ENCODE data around the gene ADSS2. TPM values are rescaled to one million over a fixed set of nuclear protein-coding genes. Genes with fewer than 3 reads are reported as not detected.

ADSS2 gene
- total and polyA plus RNA-seq, 2 donors = 40.4 to 43.0 TPM

DNA sequence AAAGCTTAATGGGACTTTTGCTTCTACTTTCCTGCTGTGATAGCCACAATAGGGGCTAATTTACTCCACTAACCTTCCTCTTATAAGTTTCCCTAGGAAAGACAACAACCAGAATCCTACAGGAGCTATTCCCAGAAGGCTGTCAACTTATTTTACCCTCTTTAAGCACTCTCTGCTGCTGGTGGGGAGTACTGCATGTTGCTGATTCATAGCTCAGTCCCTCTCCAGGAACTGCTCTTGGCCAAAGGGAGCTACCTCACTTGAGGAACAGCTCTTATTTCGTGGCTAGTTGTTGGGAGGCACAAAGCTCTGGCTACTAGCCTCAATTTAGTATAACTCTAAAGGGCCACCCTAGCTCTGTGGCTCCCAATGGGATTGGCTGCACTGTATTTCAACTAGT, 37.2 kb downstream of the ADSS2 start:
- no peak overlapping the region for H3K4me3 ChIP-seq (ENCODE audit: low read length in 2 of 2)
- no peak for DNase-seq (ENCODE audit: low read depth in 6 of 9, low spot score in 9 of 9)
- H3K27ac ChIP-seq (ENCODE audit: low read depth in 1 of 2, low read length in 1 of 2) = no peak overlapping the region
- H3K4me1 ChIP-seq (ENCODE audit: control insufficient read depth in 2 of 2, insufficient read depth in 2 of 2, low read length in 2 of 2) = no peaks in the 10 kb centered on the region
- H3K9me3 ChIP-seq (ENCODE audit: control insufficient read depth in 2 of 2, insufficient read depth in 1 of 2, low read length in 1 of 2) = peaks cover 0 to 2% of the 10 kb centered on the region in 2 donors
- peaks cover 29 to 88% of the 10 kb centered on the region in 2 donors for H3K36me3 ChIP-seq (ENCODE audit: control insufficient read depth in 2 of 2, insufficient read depth in 2 of 2, low read length in 1 of 2)
- WGBS = 98% methylated on average over 1 of the region's 1 CpG
- no peaks in the 10 kb centered on the region for H3K27me3 ChIP-seq (ENCODE audit: control insufficient read depth in 2 of 2, insufficient read depth in 1 of 2, low read length in 1 of 2)

DNA sequence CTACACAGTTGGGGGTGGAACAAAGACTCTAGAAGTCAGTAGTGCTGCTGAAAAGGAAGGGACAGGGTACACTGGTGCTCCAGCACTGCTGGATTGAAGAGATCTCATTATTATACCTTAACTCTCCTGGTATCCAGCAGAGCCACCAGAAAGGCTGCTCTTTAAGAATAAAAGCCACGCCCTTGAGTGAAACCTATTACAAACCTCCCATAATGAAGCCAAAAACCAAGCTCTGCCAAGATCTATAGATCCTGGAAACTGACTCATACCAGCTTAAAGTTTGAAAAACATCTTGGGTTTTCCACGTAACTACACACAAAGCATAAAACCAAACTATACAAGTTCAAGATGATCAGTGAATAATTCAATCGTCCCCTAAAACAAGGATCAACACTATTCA, 38.0 kb downstream of the ADSS2 start:
- Histone ChIP-seq H3K27me3 (ENCODE audit: control insufficient read depth in 2 of 2, insufficient read depth in 1 of 2, low read length in 1 of 2) (no peaks in the 10 kb centered on the region), H3K27ac (ENCODE audit: low read depth in 1 of 2, low read length in 1 of 2) (no peak overlapping the region), H3K36me3 (ENCODE audit: control insufficient read depth in 2 of 2, insufficient read depth in 2 of 2, low read length in 1 of 2) (peaks cover 29 to 85% of the 10 kb centered on the region in 2 donors), H3K4me1 (ENCODE audit: control insufficient read depth in 2 of 2, insufficient read depth in 2 of 2, low read length in 2 of 2) (no peaks in the 10 kb centered on the region), H3K4me3 (ENCODE audit: low read length in 2 of 2) (no peak overlapping the region), H3K9me3 (ENCODE audit: control insufficient read depth in 2 of 2, insufficient read depth in 1 of 2, low read length in 1 of 2) (peaks cover 0 to 2% of the 10 kb centered on the region in 2 donors)
- DNase-seq (ENCODE audit: low read depth in 6 of 9, low spot score in 9 of 9) = no peak
- WGBS = over 99% methylated on average over 3 of the region's 3 CpGs

DNA sequence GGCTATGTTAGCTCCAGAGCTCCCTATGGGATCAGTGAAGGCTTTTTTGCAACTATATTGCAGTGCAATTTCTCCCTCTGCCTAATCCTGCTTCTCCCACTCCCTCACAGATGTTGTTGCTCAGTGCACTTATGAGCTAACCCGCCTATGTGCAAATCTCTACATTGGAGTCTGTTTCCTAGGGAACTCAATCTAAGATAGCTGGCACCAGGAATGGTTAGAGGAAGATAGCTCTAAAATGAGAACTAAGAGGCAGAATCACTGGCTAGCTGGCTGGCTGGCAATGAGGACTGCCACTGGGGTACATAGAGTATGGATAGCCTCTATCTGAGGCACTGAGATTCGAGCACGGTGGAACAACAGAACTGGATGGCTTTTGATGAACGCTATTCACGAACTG, 39.5 kb downstream of the ADSS2 start:
- H3K27me3 ChIP-seq (ENCODE audit: control insufficient read depth in 2 of 2, insufficient read depth in 1 of 2, low read length in 1 of 2) = no peaks in the 10 kb centered on the region
- no peaks in the 10 kb centered on the region for H3K4me1 ChIP-seq (ENCODE audit: control insufficient read depth in 2 of 2, insufficient read depth in 2 of 2, low read length in 2 of 2)
- 98% methylated on average over 5 of the region's 5 CpGs for WGBS
- no peak for DNase-seq (ENCODE audit: low read depth in 6 of 9, low spot score in 9 of 9)
- H3K9me3 ChIP-seq (ENCODE audit: control insufficient read depth in 2 of 2, insufficient read depth in 1 of 2, low read length in 1 of 2) = no peaks in the 10 kb centered on the region
- H3K4me3 ChIP-seq (ENCODE audit: low read length in 2 of 2) = no peak overlapping the region
- H3K36me3 ChIP-seq (ENCODE audit: control insufficient read depth in 2 of 2, insufficient read depth in 2 of 2, low read length in 1 of 2) = peaks cover 30 to 76% of the 10 kb centered on the region in 2 donors
- no peak overlapping the region for H3K27ac ChIP-seq (ENCODE audit: low read depth in 1 of 2, low read length in 1 of 2)

DNA sequence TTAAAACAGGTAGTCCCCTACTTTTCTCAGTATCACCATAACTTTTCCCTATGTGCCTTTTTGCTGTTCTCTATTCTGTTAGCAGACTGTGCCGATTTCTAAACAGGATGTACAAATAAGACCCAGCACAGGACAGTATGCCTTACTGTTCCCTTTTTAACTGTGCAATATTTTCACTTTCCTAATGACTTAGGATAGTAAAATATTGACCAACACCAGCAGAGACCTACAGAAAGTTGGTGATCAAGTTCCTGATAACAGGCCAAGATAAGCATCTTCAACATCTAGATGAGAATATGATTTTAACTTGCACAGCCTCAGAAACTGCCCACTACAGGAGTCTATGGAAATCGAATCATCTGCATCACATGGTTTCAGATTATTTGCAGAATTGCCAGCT, 42.0 kb downstream of the ADSS2 start:
- H3K27ac ChIP-seq (ENCODE audit: low read depth in 1 of 2, low read length in 1 of 2) = no peak overlapping the region
- DNase-seq (ENCODE audit: low read depth in 6 of 9, low spot score in 9 of 9) = no peak
- H3K9me3 ChIP-seq (ENCODE audit: control insufficient read depth in 2 of 2, insufficient read depth in 1 of 2, low read length in 1 of 2) = no peaks in the 10 kb centered on the region
- H3K4me1 ChIP-seq (ENCODE audit: control insufficient read depth in 2 of 2, insufficient read depth in 2 of 2, low read length in 2 of 2) = no peaks in the 10 kb centered on the region
- no peaks in the 10 kb centered on the region for H3K27me3 ChIP-seq (ENCODE audit: control insufficient read depth in 2 of 2, insufficient read depth in 1 of 2, low read length in 1 of 2)
- H3K36me3 ChIP-seq (ENCODE audit: control insufficient read depth in 2 of 2, insufficient read depth in 2 of 2, low read length in 1 of 2) = peaks cover 25 to 56% of the 10 kb centered on the region in 2 donors
- WGBS = 97% methylated on average over 2 of the region's 2 CpGs
- H3K4me3 ChIP-seq (ENCODE audit: low read length in 2 of 2) = no peak overlapping the region

DNA sequence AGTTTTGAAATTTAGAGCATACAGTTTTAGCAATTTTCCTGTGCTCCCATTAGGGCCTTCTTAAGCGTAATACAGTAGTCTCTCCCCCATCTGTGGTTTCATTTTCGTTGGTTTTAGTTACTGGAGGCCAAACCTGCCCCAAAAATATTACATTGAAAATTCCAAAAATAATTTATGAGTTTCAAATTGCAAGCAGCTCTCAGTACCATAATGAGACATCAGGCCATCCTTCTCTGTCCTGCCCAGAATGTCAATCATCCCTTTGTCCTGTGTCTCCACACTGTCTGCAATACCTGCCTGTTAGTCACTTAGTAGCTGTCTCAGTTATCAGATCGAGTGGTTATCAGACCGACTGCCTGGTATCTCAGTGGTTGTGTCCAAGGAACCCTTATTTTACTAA, 45.4 kb downstream of the ADSS2 start:
- no peak for DNase-seq (ENCODE audit: low read depth in 6 of 9, low spot score in 9 of 9)
- Histone ChIP-seq H3K9me3 (ENCODE audit: control insufficient read depth in 2 of 2, insufficient read depth in 1 of 2, low read length in 1 of 2) (peaks cover 0 to 2% of the 10 kb centered on the region in 2 donors), H3K36me3 (ENCODE audit: control insufficient read depth in 2 of 2, insufficient read depth in 2 of 2, low read length in 1 of 2) (peaks cover 15 to 36% of the 10 kb centered on the region in 2 donors), H3K27me3 (ENCODE audit: control insufficient read depth in 2 of 2, insufficient read depth in 1 of 2, low read length in 1 of 2) (no peaks in the 10 kb centered on the region), H3K4me1 (ENCODE audit: control insufficient read depth in 2 of 2, insufficient read depth in 2 of 2, low read length in 2 of 2) (no peaks in the 10 kb centered on the region), H3K27ac (ENCODE audit: low read depth in 1 of 2, low read length in 1 of 2) (no peak overlapping the region), H3K4me3 (ENCODE audit: low read length in 2 of 2) (no peak overlapping the region)
- WGBS = 91% methylated on average over 4 of the region's 4 CpGs

DNA sequence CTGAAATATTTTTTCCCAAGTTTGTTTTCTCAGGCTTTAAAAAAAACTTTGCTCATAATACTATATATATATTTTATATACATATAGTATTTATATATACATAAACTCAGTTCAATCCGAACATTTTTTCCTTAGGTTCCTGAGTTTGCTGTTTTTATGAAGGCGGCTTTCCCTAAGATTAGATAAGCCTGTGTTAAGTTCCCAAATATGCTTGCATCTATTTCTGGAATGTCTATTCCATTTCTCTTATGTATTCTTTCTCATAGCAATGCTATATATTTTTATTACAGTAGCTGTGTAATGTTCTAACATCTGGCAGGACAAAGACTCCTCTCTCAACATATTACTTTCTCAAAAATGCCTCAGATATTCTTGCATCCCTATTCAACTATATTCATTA, 45.9 kb downstream of the ADSS2 start:
- Histone ChIP-seq H3K4me1 (ENCODE audit: control insufficient read depth in 2 of 2, insufficient read depth in 2 of 2, low read length in 2 of 2) (no peaks in the 10 kb centered on the region), H3K9me3 (ENCODE audit: control insufficient read depth in 2 of 2, insufficient read depth in 1 of 2, low read length in 1 of 2) (peaks cover 0 to 2% of the 10 kb centered on the region in 2 donors), H3K27me3 (ENCODE audit: control insufficient read depth in 2 of 2, insufficient read depth in 1 of 2, low read length in 1 of 2) (no peaks in the 10 kb centered on the region), H3K27ac (ENCODE audit: low read depth in 1 of 2, low read length in 1 of 2) (no peak overlapping the region), H3K4me3 (ENCODE audit: low read length in 2 of 2) (no peak overlapping the region), H3K36me3 (ENCODE audit: control insufficient read depth in 2 of 2, insufficient read depth in 2 of 2, low read length in 1 of 2) (peaks cover 15 to 35% of the 10 kb centered on the region in 2 donors)
- 98% methylated on average over 2 of the region's 2 CpGs for WGBS
- no peak for DNase-seq (ENCODE audit: low read depth in 6 of 9, low spot score in 9 of 9)

DNA sequence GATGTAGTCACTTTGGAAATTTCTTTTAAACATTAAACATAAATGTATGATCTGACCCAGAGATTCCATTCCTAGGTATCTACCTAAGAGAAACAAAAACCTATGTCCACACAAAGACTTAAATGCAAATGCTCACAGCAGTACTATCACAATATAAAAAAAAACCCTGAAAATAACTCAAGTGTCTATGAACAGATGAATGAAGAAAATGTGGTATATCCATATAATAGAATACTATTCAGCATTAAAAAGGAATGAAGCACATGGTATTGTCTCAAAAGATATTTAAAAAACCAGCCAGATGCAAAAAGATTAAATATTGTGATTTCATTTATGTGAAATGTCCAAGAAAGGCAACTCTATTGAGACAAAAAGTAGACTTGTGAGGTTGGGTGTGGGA, 48.3 kb downstream of the ADSS2 start:
- no peak for DNase-seq (ENCODE audit: low read depth in 6 of 9, low spot score in 9 of 9)
- Histone ChIP-seq H3K4me3 (ENCODE audit: low read length in 2 of 2) (no peak overlapping the region), H3K9me3 (ENCODE audit: control insufficient read depth in 2 of 2, insufficient read depth in 1 of 2, low read length in 1 of 2) (peaks cover 0 to 2% of the 10 kb centered on the region in 2 donors), H3K4me1 (ENCODE audit: control insufficient read depth in 2 of 2, insufficient read depth in 2 of 2, low read length in 2 of 2) (no peaks in the 10 kb centered on the region), H3K27ac (ENCODE audit: low read depth in 1 of 2, low read length in 1 of 2) (no peak overlapping the region), H3K27me3 (ENCODE audit: control insufficient read depth in 2 of 2, insufficient read depth in 1 of 2, low read length in 1 of 2) (no peaks in the 10 kb centered on the region), H3K36me3 (ENCODE audit: control insufficient read depth in 2 of 2, insufficient read depth in 2 of 2, low read length in 1 of 2) (peaks cover 15 to 23% of the 10 kb centered on the region in 2 donors)

DNA sequence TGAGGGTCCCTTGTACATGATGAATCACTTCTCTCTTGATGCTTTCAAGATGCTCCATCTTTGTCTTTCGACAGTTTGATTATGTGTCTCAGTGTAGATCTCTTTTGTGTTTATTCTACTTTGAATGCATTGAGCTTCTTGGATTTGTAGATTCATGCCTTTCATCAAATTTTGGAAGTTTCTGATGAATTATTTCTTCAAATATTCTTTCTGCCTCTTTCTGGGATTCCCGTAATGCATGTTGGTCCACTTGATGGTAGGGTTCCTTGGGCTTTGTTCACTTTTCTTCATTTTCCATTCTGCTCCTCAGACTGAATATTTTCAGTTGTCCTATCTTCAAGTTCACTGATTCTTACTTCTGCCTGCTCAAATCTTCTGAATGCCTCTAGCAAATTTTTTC, 50.7 kb downstream of the ADSS2 start:
- WGBS = 97% methylated on average over 2 of the region's 2 CpGs
- H3K27ac ChIP-seq (ENCODE audit: low read depth in 1 of 2, low read length in 1 of 2) = no peak overlapping the region
- peaks cover 8 to 14% of the 10 kb centered on the region in 2 donors for H3K36me3 ChIP-seq (ENCODE audit: control insufficient read depth in 2 of 2, insufficient read depth in 2 of 2, low read length in 1 of 2)
- no peak for DNase-seq (ENCODE audit: low read depth in 6 of 9, low spot score in 9 of 9)
- H3K9me3 ChIP-seq (ENCODE audit: control insufficient read depth in 2 of 2, insufficient read depth in 1 of 2, low read length in 1 of 2) = peaks cover 0 to 2% of the 10 kb centered on the region in 2 donors
- H3K27me3 ChIP-seq (ENCODE audit: control insufficient read depth in 2 of 2, insufficient read depth in 1 of 2, low read length in 1 of 2) = no peaks in the 10 kb centered on the region
- no peak overlapping the region for H3K4me3 ChIP-seq (ENCODE audit: low read length in 2 of 2)
- H3K4me1 ChIP-seq (ENCODE audit: control insufficient read depth in 2 of 2, insufficient read depth in 2 of 2, low read length in 2 of 2) = peaks cover 0 to 5% of the 10 kb centered on the region in 2 donors

DNA sequence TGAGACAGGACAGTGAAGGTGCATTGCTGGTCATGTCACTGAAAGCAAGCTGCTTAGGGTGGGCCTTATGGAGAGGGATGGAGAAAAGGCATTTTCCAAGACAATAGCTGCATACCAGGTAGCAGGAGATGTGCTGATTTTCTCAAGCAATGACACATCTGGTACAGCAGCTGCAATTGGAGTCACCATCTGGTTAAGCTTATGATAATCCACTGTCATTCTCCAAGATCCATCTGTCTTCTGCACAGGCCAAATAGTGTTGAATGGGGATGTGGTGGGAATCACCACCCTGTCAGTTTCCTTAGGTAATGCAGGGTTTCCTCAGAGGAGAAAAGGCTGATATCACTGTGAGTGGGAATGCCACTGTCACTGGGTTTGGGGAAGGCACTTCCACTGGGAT, 54.6 kb downstream of the ADSS2 start:
- Histone ChIP-seq H3K36me3 (ENCODE audit: control insufficient read depth in 2 of 2, insufficient read depth in 2 of 2, low read length in 1 of 2) (peaks cover 6% of the 10 kb centered on the region in 2 donors), H3K9me3 (ENCODE audit: control insufficient read depth in 2 of 2, insufficient read depth in 1 of 2, low read length in 1 of 2) (peaks cover 0 to 2% of the 10 kb centered on the region in 2 donors), H3K4me3 (ENCODE audit: low read length in 2 of 2) (no peak overlapping the region), H3K4me1 (ENCODE audit: control insufficient read depth in 2 of 2, insufficient read depth in 2 of 2, low read length in 2 of 2) (peaks cover 0 to 16% of the 10 kb centered on the region in 2 donors), H3K27me3 (ENCODE audit: control insufficient read depth in 2 of 2, insufficient read depth in 1 of 2, low read length in 1 of 2) (no peaks in the 10 kb centered on the region), H3K27ac (ENCODE audit: low read depth in 1 of 2, low read length in 1 of 2) (no peak overlapping the region)
- no peak for DNase-seq (ENCODE audit: low read depth in 6 of 9, low spot score in 9 of 9)

DNA sequence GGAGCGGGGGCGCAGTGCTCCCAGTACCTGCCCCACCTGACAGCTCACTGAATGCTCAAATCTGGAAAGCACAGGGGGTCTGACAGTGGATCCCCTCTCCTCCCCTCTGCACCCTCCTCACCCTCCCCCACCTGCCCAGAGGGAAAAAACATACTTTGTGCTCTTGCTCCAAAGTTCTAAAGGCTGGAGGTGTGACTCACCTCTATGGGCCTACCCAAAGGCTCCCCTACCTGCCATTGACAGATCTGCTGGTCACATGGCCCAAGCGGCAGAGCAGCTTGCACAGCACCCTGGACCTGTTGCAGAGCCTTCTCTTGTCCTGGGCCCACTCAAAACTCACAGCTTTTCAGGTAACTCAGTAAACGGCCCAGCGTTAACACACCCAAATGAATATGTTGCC, 55.7 kb downstream of the ADSS2 start:
- Histone ChIP-seq H3K9me3 (ENCODE audit: control insufficient read depth in 2 of 2, insufficient read depth in 1 of 2, low read length in 1 of 2) (no peaks in the 10 kb centered on the region), H3K27me3 (ENCODE audit: control insufficient read depth in 2 of 2, insufficient read depth in 1 of 2, low read length in 1 of 2) (no peaks in the 10 kb centered on the region), H3K4me1 (ENCODE audit: control insufficient read depth in 2 of 2, insufficient read depth in 2 of 2, low read length in 2 of 2) (peaks cover 0 to 16% of the 10 kb centered on the region in 2 donors), H3K4me3 (ENCODE audit: low read length in 2 of 2) (no peak overlapping the region), H3K36me3 (ENCODE audit: control insufficient read depth in 2 of 2, insufficient read depth in 2 of 2, low read length in 1 of 2) (no peaks in the 10 kb centered on the region), H3K27ac (ENCODE audit: low read depth in 1 of 2, low read length in 1 of 2) (no peak overlapping the region)
- 91% methylated on average over 5 of the region's 5 CpGs for WGBS
- DNase-seq (ENCODE audit: low read depth in 6 of 9, low spot score in 9 of 9) = no peak

Data from thymus (tissue), 11 donors.